Glutamatergic neuron (in vitro differentiated cells): ENCODE measurements around the gene RRAD. TPM values are rescaled to one million over a fixed set of nuclear protein-coding genes. Genes with fewer than 3 reads are reported as not detected.

Experiments
- DNase-seq: peaks from one replicate; pipeline ENCODE4 v3.0.0; 2022
- H3K27ac Mint-ChIP-seq: one replicate; pipeline ENCODE4 v1.8.0; 2020; ENCODE audit warnings: mild to moderate bottlenecking, mixed read lengths, inconsistent platforms; ENCODE audit not compliant: unreplicated experiment
- H3K27me3 Mint-ChIP-seq: one replicate; pipeline ENCODE4 v1.8.0; 2020; ENCODE audit warnings: mild to moderate bottlenecking, moderate library complexity, mixed read lengths, inconsistent platforms; ENCODE audit not compliant: unreplicated experiment
- H3K36me3 Mint-ChIP-seq: one replicate; pipeline ENCODE4 v1.8.0; 2020; ENCODE audit warnings: mild to moderate bottlenecking, mixed read lengths, inconsistent platforms; ENCODE audit not compliant: unreplicated experiment
- H3K4me1 Mint-ChIP-seq: one replicate; pipeline ENCODE4 v1.8.0; 2020; ENCODE audit warnings: mild to moderate bottlenecking, low read depth, mixed read lengths, inconsistent platforms; ENCODE audit not compliant: unreplicated experiment
- H3K4me3 Mint-ChIP-seq: one replicate; pipeline ENCODE4 v1.8.0; 2020; ENCODE audit warnings: mild to moderate bottlenecking, mixed read lengths, inconsistent platforms; ENCODE audit not compliant: unreplicated experiment
- H3K9me3 Mint-ChIP-seq: one replicate; pipeline ENCODE4 v1.8.0; 2020; ENCODE audit warnings: mild to moderate bottlenecking, moderate library complexity, mixed read lengths, inconsistent platforms; ENCODE audit not compliant: unreplicated experiment
- CTCF ChIP-seq: fragments of 200-600 bp; sonication (generic); IDR thresholded peaks from one replicate; pipeline ENCODE4 v1.5.0; 2021; ENCODE audit not compliant: partially characterized antibody, unreplicated experiment
- total RNA-seq: library from RNA; stranded (reverse); fragmentation: NEBNext Ultra II Directional; extraction: Animal tissue kit (Norgen Biotek cat#: 25700); gene quantifications from one replicate; pipeline ENCODE4 v1.2.1, GENCODE V29; 2021; ENCODE audit not compliant: unreplicated experiment

The RRAD gene
- total RNA-seq, 1 donor from 2014 or later, result 1.1 TPM

GRCh38 chr16:66908762-66909559 lies 16.4 kb downstream of the RRAD start:
- Mint-ChIP-seq H3K4me1 (no peaks in the 10 kb centered on the region), H3K36me3 (no peaks in the 10 kb centered on the region), H3K27me3 (peaks cover 2% of the 10 kb centered on the region), H3K4me3 (no peak overlapping the region), H3K9me3 (no peaks in the 10 kb centered on the region), H3K27ac (no peak overlapping the region)
- no peak for TF ChIP-seq CTCF
- no peak for DNase-seq

- DNase-seq, result no peak
- H3K4me3 Mint-ChIP-seq, result no peak overlapping the region
- H3K9me3 Mint-ChIP-seq, result no peaks in the 10 kb centered on the region
- no peaks in the 10 kb centered on the region for H3K36me3 Mint-ChIP-seq
- TF ChIP-seq CTCF, result no peak
- peaks cover 2% of the 10 kb centered on the region for H3K27me3 Mint-ChIP-seq
- H3K27ac Mint-ChIP-seq, result no peak overlapping the region
- H3K4me1 Mint-ChIP-seq, result no peaks in the 10 kb centered on the region
Measured at GRCh38 chr16:66908116-66908515, 17.2 kb downstream of the RRAD start.

GRCh38 chr16:66906916-66907836 lies 18.2 kb downstream of the RRAD start:
- H3K4me1 Mint-ChIP-seq, result no peaks in the 10 kb centered on the region
- no peak for TF ChIP-seq CTCF
- DNase-seq, result no peak
- no peaks in the 10 kb centered on the region for H3K9me3 Mint-ChIP-seq
- H3K27ac Mint-ChIP-seq, result no peak overlapping the region
- H3K27me3 Mint-ChIP-seq, result peaks cover 2% of the 10 kb centered on the region
- H3K4me3 Mint-ChIP-seq, result no peak overlapping the region
- H3K36me3 Mint-ChIP-seq, result no peaks in the 10 kb centered on the region

GRCh38 chr16:66905633-66906539 lies 19.4 kb downstream of the RRAD start:
- no peaks in the 10 kb centered on the region for H3K9me3 Mint-ChIP-seq
- peaks cover 3% of the 10 kb centered on the region for H3K27me3 Mint-ChIP-seq
- H3K4me1 Mint-ChIP-seq, result peaks cover 4% of the 10 kb centered on the region
- no peak for DNase-seq
- no peak for TF ChIP-seq CTCF
- H3K27ac Mint-ChIP-seq, result no peak overlapping the region
- no peaks in the 10 kb centered on the region for H3K36me3 Mint-ChIP-seq
- no peak overlapping the region for H3K4me3 Mint-ChIP-seq
